ENCODE results near the gene ZNF831. TPM values are rescaled to one million over a fixed set of nuclear protein-coding genes. Genes with fewer than 3 reads are reported as not detected.

ZNF831 gene
- total and polyA plus RNA-seq, 9 donors = 0.09 to 0.42 (median 0.18) TPM

DNA sequence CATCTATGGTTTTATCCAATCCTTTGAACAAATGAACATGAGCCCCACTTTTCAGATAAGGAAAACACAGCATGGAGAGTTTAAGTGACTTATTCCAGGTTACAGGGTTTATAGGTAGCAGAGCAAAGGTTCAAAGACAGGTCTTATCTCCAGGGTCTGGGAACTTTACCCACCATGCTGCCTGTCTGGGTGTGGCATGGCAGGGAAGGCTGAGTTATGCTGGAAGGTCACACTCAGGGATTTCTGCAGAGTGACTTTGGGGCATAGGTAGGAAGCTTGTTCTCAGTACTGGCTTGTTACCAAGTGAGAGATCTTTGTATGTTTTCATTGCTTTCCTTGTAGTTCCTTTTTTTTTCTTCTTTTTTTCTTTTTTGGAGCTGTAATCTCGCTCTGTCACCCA, 1.8 kb downstream of the ZNF831 start:
- no peak for DNase-seq
- WGBS (ENCODE audit: insufficient coverage) = no CpG with 5 or more reads among the region's 1 CpG
- H3K9me3 ChIP-seq (replicated peaks; ENCODE audit: control insufficient read depth, low read depth, low read length) = peaks cover 4% of the 10 kb centered on the region
- no peaks in the 10 kb centered on the region for H3K36me3 ChIP-seq (ENCODE audit: control insufficient read depth, insufficient read depth, low read length)
- no peaks in the 10 kb centered on the region for H3K4me1 ChIP-seq (ENCODE audit: control insufficient read depth, insufficient read depth, low read length)
- H3K27ac ChIP-seq (ENCODE audit: low read length) = no peak overlapping the region
- H3K4me3 ChIP-seq (ENCODE audit: low read length) = no peak overlapping the region
- H3K27me3 ChIP-seq (ENCODE audit: control insufficient read depth, insufficient read depth, low read length) = peaks cover 2% of the 10 kb centered on the region

DNA sequence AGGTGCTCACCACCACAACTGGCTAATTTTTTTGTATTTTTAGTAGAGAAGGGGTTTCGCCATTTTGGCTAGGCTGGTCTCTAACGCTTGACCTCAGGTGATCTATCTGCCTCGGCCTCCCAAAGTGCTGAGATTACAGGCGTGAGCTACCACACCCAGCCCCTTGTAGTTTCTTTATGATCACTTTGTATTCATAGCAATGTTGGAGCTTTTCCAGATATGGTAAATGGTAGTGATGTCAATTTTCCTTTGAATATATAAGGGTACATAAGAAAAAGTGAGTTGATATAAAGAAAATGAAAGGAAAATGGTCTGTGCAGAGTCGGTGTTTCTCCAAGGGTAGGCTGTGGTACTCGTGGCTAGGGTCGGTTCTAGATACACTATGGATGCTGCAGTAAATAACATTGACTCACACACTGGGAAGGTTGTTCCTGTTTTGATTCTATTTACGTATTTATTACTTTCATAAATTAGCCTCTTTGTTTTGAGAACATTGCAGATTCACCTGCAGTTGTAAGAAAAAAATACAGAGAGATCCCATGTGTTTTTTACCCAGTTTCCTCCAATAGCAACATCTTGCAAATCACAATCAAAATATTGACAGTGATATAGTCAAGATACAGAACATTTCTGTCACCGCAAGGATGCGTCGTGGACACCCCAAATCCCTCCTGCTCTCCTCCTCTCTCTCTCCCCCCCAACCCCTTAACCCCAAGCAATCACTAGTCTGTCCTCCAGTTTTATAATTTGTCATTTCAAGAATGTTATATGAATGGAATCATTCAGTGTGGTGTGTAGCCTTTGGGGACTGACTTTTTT, 2.5 kb downstream of the ZNF831 start:
- DNase-seq = no peak
- Histone ChIP-seq H3K27me3 (ENCODE audit: control insufficient read depth, insufficient read depth, low read length) (peaks cover 2% of the 10 kb centered on the region), H3K4me3 (ENCODE audit: low read length) (no peak overlapping the region), H3K36me3 (ENCODE audit: control insufficient read depth, insufficient read depth, low read length) (no peaks in the 10 kb centered on the region), H3K9me3 (replicated peaks; ENCODE audit: control insufficient read depth, low read depth, low read length) (peaks cover 4% of the 10 kb centered on the region), H3K4me1 (ENCODE audit: control insufficient read depth, insufficient read depth, low read length) (no peaks in the 10 kb centered on the region), H3K27ac (ENCODE audit: low read length) (no peak overlapping the region)
- 100% methylated on average over 1 of the region's 11 CpGs for WGBS (ENCODE audit: insufficient coverage)

DNA sequence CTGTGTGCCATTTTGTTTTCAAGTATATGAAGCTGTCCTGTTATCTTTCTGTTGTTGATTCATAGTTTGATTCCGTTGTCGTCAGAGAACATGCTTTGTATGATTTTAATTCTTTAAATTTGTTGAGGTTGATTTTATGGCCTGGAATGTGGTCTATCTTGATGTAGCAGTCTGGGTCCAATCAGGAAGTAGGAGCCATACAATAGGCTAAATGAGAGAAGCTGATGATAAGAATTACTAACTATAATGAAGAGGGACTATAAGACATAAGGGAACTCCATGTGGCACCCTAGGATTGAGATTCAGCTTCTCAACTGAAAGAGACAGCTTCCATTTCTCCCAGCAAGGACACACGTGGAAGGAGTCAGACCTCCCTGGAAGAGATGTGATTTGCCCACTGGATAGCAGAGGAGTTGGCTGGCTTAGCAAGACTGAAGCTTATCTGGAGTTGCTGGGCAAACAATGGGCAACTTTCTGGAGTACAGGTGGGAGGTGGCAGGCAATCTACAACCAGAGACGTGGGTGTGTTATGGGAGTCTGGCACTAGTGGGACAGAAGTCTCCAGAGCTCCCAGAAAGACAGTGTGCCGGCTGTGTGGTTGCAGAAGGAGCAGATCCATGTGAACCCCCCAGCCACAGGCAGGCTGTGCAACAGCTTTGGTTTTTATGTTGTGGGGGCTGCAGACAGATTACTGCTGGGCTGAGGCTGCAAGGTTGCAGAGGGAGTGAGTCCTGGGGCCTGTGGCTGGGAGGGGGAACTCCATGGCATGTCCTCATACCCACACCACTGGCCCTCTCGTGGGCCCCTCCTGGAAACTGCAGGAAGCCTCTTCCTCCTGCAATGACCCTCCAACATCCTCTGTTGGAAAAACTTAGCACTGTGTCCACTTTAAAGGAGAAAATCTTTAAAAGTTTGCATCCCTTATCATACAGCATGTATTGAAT, 7.1 kb downstream of the ZNF831 start:
- Histone ChIP-seq H3K9me3 (replicated peaks; ENCODE audit: control insufficient read depth, low read depth, low read length) (peaks cover 4% of the 10 kb centered on the region), H3K27ac (ENCODE audit: low read length) (no peak overlapping the region), H3K27me3 (ENCODE audit: control insufficient read depth, insufficient read depth, low read length) (no peaks in the 10 kb centered on the region), H3K4me3 (ENCODE audit: low read length) (no peak overlapping the region), H3K4me1 (ENCODE audit: control insufficient read depth, insufficient read depth, low read length) (no peaks in the 10 kb centered on the region), H3K36me3 (ENCODE audit: control insufficient read depth, insufficient read depth, low read length) (no peaks in the 10 kb centered on the region)
- no peak for DNase-seq
- WGBS (ENCODE audit: insufficient coverage) = 76% methylated on average over 3 of the region's 6 CpGs

DNA sequence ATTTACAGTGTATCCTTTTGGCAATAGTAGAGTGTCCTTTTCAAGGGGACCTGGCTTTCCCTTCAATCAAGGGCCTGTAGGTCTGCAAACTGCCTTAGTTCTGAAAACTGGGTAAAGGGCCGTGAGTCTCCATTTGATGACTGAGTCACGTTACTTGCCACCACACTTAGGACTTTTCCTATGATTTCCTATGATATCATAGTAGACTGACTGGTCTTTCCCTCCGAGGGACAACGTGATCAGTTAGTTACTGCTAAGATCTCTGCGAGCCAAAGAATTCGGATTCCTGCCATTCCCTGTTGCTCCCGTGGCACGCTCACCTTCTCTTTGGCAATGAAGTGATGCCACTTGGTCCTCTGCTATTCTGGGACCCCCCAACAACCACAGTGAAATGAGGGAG, 8.4 kb downstream of the ZNF831 start:
- H3K9me3 ChIP-seq (replicated peaks; ENCODE audit: control insufficient read depth, low read depth, low read length) = peaks cover 4% of the 10 kb centered on the region
- H3K4me1 ChIP-seq (ENCODE audit: control insufficient read depth, insufficient read depth, low read length) = no peaks in the 10 kb centered on the region
- H3K4me3 ChIP-seq (ENCODE audit: low read length) = no peak overlapping the region
- no peak for DNase-seq
- H3K36me3 ChIP-seq (ENCODE audit: control insufficient read depth, insufficient read depth, low read length) = no peaks in the 10 kb centered on the region
- no peaks in the 10 kb centered on the region for H3K27me3 ChIP-seq (ENCODE audit: control insufficient read depth, insufficient read depth, low read length)
- whole genome bisulfite sequencing (ENCODE audit: insufficient coverage) = 94% methylated on average over 7 of the region's 8 CpGs
- no peak overlapping the region for H3K27ac ChIP-seq (ENCODE audit: low read length)

DNA sequence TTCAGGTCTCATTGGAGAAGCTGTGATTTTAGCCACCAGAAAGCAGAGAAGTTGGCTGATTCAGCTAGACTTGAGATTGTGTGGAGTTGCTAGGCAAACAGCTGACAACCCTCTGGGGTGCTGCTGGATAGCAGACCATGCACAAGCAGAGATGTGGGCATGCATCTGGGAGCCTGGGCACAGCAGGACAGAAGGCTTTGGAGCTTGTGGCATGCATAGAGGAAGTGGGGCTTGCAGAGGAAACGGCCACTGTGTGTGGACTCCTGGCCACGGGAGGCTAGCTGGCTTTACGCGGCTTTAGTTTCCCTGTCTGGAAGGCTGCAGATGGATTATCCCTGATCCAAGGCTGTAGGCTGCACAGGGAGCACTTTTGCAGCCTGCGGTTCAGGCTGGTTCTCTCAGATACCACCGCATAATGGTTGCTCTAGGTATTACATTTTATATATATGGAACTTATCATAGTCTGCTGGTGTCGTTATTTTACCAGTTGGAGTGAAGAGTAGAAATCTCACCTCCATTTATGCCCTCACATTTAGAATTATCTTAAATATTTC, 10.4 kb downstream of the ZNF831 start:
- H3K27me3 ChIP-seq (ENCODE audit: control insufficient read depth, insufficient read depth, low read length) = peaks cover 2% of the 10 kb centered on the region
- H3K27ac ChIP-seq (ENCODE audit: low read length) = no peak overlapping the region
- H3K4me3 ChIP-seq (ENCODE audit: low read length) = no peak overlapping the region
- H3K4me1 ChIP-seq (ENCODE audit: control insufficient read depth, insufficient read depth, low read length) = no peaks in the 10 kb centered on the region
- no peaks in the 10 kb centered on the region for H3K36me3 ChIP-seq (ENCODE audit: control insufficient read depth, insufficient read depth, low read length)
- no peak for DNase-seq
- H3K9me3 ChIP-seq (replicated peaks; ENCODE audit: control insufficient read depth, low read depth, low read length) = peaks cover 3% of the 10 kb centered on the region
- WGBS (ENCODE audit: insufficient coverage) = 37% methylated on average over 4 of the region's 7 CpGs

DNA sequence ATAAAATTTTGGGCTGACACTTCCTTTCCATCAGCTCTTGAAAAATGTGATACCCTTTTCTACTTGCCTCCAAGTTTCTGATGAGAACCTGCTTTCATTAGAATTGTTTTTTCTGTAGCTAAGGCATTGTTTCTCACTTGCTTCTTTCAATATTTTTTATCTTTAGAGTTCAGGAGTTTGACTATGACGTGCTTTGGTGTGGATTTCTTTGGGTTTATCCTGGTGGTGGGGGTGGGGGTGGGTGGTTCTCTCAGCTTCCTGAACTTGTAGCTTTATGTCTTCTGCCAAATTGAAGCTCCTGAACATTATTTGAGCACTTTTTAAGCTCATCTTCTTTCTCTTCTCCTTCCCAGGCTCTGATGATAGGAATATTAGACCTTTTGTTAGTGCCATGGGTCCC, 11.4 kb downstream of the ZNF831 start:
- Histone ChIP-seq H3K4me3 (ENCODE audit: low read length) (no peak overlapping the region), H3K27ac (ENCODE audit: low read length) (no peak overlapping the region), H3K27me3 (ENCODE audit: control insufficient read depth, insufficient read depth, low read length) (peaks cover 2% of the 10 kb centered on the region), H3K9me3 (replicated peaks; ENCODE audit: control insufficient read depth, low read depth, low read length) (no peaks in the 10 kb centered on the region), H3K36me3 (ENCODE audit: control insufficient read depth, insufficient read depth, low read length) (no peaks in the 10 kb centered on the region), H3K4me1 (ENCODE audit: control insufficient read depth, insufficient read depth, low read length) (no peaks in the 10 kb centered on the region)
- no CpG with 5 or more reads among the region's 1 CpG for WGBS (ENCODE audit: insufficient coverage)
- DNase-seq = no peak

DNA sequence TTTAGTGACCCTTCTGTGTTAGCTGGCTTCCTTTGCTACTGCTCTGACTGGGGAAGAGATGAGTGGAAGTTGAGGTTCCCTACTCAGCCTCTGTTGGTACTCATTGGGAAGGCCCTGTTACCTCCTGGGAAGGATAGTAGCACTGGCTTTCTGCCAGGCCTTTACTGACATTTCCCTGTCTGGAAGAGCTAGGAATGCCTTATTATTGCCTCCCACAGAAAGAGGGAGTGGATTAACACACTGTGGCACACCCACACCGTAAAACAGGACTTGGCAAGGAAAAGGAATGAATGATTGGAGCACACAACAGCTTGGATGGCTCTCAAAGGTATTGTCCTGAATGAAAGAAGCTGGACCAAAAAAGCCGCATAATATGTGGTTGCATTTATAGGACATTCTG, 12.2 kb downstream of the ZNF831 start:
- Histone ChIP-seq H3K4me1 (ENCODE audit: control insufficient read depth, insufficient read depth, low read length) (no peaks in the 10 kb centered on the region), H3K4me3 (ENCODE audit: low read length) (no peak overlapping the region), H3K9me3 (replicated peaks; ENCODE audit: control insufficient read depth, low read depth, low read length) (no peaks in the 10 kb centered on the region), H3K36me3 (ENCODE audit: control insufficient read depth, insufficient read depth, low read length) (no peaks in the 10 kb centered on the region), H3K27ac (ENCODE audit: low read length) (no peak overlapping the region), H3K27me3 (ENCODE audit: control insufficient read depth, insufficient read depth, low read length) (peaks cover 2% of the 10 kb centered on the region)
- DNase-seq = no peak
- 45% methylated on average over 1 of the region's 2 CpGs for WGBS (ENCODE audit: insufficient coverage)

DNA sequence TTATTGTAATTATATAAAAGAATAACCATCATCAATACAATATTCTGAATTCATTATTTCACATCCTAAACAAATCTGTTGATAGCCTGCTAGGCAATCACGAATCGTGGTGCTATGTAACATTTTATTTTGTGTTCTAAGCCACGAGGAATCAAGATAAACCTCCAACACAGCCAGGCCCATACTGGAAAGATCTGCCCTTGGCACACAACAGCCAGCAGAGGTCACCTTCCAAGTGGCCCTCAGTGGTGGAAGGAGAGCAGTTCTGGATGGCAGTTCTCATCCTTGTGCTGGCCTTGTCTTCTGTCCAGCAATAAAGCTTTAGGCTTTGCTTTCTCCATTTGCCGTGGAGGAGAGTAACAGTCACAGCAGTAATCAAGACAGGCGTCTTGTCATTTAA, 13.2 kb downstream of the ZNF831 start:
- Histone ChIP-seq H3K4me1 (ENCODE audit: control insufficient read depth, insufficient read depth, low read length) (no peaks in the 10 kb centered on the region), H3K27me3 (ENCODE audit: control insufficient read depth, insufficient read depth, low read length) (peaks cover 2% of the 10 kb centered on the region), H3K27ac (ENCODE audit: low read length) (no peak overlapping the region), H3K9me3 (replicated peaks; ENCODE audit: control insufficient read depth, low read depth, low read length) (no peaks in the 10 kb centered on the region), H3K4me3 (ENCODE audit: low read length) (no peak overlapping the region), H3K36me3 (ENCODE audit: control insufficient read depth, insufficient read depth, low read length) (no peaks in the 10 kb centered on the region)
- WGBS (ENCODE audit: insufficient coverage) = 100% methylated on average over 1 of the region's 5 CpGs
- DNase-seq = no peak

DNA sequence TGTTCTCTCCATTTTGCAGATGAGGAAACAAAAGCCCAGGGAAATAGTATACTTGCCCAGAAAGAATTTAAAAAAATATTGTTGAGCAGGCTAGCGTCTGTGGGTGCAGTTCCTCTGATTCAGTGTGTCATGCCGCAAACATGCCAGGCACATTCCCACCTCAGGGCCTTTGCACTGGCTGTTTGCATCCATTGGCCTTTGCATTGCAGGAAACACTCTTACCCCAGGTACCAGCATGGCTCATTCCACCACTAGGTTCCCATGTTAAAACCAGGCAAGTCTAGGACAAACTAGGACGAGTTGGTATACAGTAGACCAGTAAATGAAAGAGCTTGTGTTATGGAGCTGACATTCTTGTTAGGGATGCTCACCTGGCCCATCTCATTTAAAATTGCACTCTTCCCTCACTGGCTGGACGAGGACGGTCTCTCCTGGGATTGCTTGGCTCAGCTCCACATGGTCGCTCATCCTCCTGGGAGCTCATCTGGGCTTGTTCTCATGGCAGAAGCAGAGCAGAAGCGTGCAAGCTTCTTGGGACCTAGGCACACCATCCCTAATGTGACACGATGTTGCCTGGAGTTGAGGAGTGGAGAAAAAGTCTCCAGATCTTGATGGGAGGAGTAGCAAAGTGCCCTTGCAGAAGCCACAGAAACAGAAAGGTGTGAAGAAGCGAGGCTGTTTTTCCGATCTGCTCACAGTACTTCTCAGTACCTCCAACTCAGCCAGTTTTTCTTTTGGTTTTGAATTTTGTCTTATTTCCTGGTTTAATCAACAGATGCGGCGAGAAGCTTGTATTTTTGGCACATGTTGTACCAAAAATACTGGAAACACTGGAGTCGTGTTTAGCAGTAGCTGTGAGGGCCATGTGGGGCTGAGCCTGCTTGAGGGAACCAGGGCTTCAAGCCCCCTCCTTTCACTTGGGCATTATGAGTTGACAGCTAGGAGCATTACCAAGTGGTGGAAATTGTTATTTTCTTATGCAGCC, 13.9 kb downstream of the ZNF831 start:
- peaks cover 2% of the 10 kb centered on the region for H3K27me3 ChIP-seq (ENCODE audit: control insufficient read depth, insufficient read depth, low read length)
- H3K4me1 ChIP-seq (ENCODE audit: control insufficient read depth, insufficient read depth, low read length) = no peaks in the 10 kb centered on the region
- H3K36me3 ChIP-seq (ENCODE audit: control insufficient read depth, insufficient read depth, low read length) = no peaks in the 10 kb centered on the region
- WGBS (ENCODE audit: insufficient coverage) = 78% methylated on average over 9 of the region's 13 CpGs
- no peaks in the 10 kb centered on the region for H3K9me3 ChIP-seq (replicated peaks; ENCODE audit: control insufficient read depth, low read depth, low read length)
- DNase-seq = no peak
- H3K4me3 ChIP-seq (ENCODE audit: low read length) = no peak overlapping the region
- H3K27ac ChIP-seq (ENCODE audit: low read length) = no peak overlapping the region

Data from muscle of leg (tissue), 11 donors.